NT2/D1 (cell line): Measurements from ENCODE around the gene FAM219B.
"Not testable (repeated sequence)": the region's sequence is repeated elsewhere in the genome, so short reads cannot be mapped to it uniquely, and the experiment has no call there.

Experiments used
- DNase-seq: peaks from one replicate; pipeline ENCODE4 v3.0.0-alpha.2; 2011; ENCODE audit warnings: low read depth, low spot score
- H3K27me3 ChIP-seq: 2 replicates; pipeline ENCODE4 v1.6.0; 2011; ENCODE audit warnings: mild to moderate bottlenecking; ENCODE audit not compliant: insufficient read length, insufficient read depth
- H3K36me3 ChIP-seq: 2 replicates; pipeline ENCODE4 v1.6.1; 2011; ENCODE audit warnings: mild to moderate bottlenecking, low read length, mixed read lengths; ENCODE audit not compliant: insufficient read depth, insufficient read length
- H3K4me1 ChIP-seq: 2 replicates; pipeline ENCODE4 v1.5.1; 2011; ENCODE audit not compliant: insufficient read depth, insufficient read length
- H3K4me3 ChIP-seq: 2 replicates; pipeline ENCODE4 v1.5.1; 2011; ENCODE audit warnings: low read depth; ENCODE audit not compliant: insufficient read length
- H3K9ac ChIP-seq: 2 replicates; pipeline ENCODE4 v1.6.0; 2011; ENCODE audit warnings: low read depth; ENCODE audit not compliant: insufficient read length
- H3K9me3 ChIP-seq: 2 replicates; pipeline ENCODE4 v1.5.1; 2011; ENCODE audit warnings: mild to moderate bottlenecking, low read length; ENCODE audit not compliant: insufficient read depth
- SUZ12 ChIP-seq: IDR thresholded peaks from 2 replicates; pipeline ENCODE4 v1.6.1; 2011; ENCODE audit not compliant: insufficient read length, insufficient read depth; ENCODE audit errors: extremely low read depth
- YY1 ChIP-seq: IDR thresholded peaks from 2 replicates; pipeline ENCODE4 v1.6.1; 2011; ENCODE audit not compliant: insufficient read length, insufficient read depth
- ZNF274 ChIP-seq: IDR thresholded peaks from 2 replicates; pipeline ENCODE4 v1.6.1; 2011; ENCODE audit warnings: mild to moderate bottlenecking, low read depth, low read length

The FAM219B gene

DNA sequence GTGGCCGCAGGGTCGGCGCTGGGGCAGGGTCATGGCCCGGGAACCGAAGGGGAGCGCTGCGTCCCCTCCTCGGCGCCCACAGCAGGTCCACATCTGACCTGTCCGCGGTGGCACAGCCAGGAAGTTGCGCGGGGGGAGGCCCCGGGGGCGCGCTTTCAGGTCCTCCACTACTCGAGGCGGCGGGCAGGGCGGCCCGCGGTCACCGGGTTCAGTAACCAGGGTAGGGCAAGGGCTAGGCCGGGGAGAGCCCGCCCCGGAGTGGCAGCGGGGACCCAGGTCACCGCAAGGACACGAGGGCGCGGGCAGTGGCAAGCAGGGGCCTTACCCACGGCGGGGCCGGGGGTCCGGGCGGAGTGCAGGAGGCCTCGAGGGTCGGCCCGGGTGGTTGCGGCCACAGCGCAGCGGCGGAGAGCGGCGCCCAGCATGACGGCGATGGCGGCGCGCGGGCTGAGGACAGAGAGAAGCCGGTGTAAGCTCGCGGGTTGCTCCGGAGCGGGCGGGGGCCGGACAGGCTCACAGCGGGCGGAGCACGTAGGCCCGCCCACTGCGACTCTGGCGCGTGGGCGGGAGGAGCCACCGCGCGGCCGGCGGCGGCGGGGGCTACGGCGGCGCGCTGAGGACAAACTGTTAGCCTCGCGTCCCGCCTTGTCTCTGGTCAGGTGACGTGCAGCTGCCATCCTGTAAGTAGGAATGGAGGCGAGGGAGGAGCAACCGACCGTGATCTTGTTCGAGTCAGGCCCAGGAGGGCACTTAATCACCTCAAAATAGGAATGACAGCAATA lies 31.1 kb upstream of the FAM219B start, which contains the start of gene COX5A:
Gene COX5A (minus strand): TSS at position 484 of the 782 bp plus-strand sequence. CDS start 59 bp downstream, at position 425.
- Histone ChIP-seq H3K27me3 (no peaks in the 10 kb centered on the region), H3K36me3 (peaks cover 9% of the 10 kb centered on the region), H3K4me3 (peak within 1 kb of the TSS; percentile 93), H3K9ac (peak within 1 kb of the TSS; percentile 96), H3K9me3 (no peaks in the 10 kb centered on the region), H3K4me1 (no peaks in the 10 kb centered on the region)
- no peak for TF ChIP-seq YY1
- TF ChIP-seq SUZ12, result no peak
- TF ChIP-seq ZNF274, result no peak
- DNase-seq, result peak; percentile 93

DNA sequence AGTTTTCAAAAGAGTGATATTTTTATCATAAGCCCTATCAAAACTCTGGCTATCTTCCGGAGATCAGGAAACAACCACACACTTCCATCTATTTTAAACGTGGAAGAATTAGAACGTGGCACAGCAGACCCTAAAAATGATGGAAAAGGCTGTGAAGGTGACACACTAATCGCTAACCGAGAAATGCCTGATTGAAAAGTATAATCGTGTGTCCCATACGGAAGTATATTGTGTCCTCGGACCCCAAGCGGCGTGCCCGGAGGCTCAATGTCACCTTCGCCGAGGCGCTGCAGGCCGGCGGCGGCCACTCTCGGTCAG lies 30.6 kb upstream of the FAM219B start:
- H3K36me3 ChIP-seq, result peaks cover 9% of the 10 kb centered on the region
- H3K4me1 ChIP-seq, result no peaks in the 10 kb centered on the region
- H3K9me3 ChIP-seq, result no peaks in the 10 kb centered on the region

DNA sequence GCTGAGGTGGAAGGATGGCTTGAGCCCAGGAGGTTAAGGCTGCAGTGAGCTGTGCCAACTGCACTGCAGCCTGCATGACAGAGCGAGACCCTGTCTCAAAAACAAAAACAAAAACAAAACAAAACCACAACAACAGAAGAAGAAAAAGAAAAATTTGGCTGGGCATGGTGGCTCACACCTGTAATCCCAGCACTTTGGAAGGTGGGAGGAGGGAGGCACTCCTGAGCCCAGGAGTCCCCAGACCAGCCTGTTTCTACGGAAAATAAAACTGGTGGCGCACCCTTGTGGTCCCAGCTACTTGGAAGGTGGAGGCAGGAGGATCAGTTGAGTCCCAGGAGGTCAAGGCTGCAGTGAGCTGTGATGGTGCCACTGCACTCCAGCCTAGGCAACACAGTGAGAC lies 28.5 kb upstream of the FAM219B start:
- not testable (repeated sequence) for H3K9ac ChIP-seq

More for the DNA sequence above, 30.6 kb upstream of the FAM219B start:
- Histone ChIP-seq H3K4me3 (peak overlapping the region; percentile 93), H3K9ac (peak overlapping the region; percentile 96), H3K27me3 (no peaks in the 10 kb centered on the region)
- no peak for TF ChIP-seq ZNF274
- no peak for TF ChIP-seq YY1
- no peak for TF ChIP-seq SUZ12
- DNase-seq, result no peak

GRCh38 chr15:74933573-74933972 lies 26.9 kb upstream of the FAM219B start:
- no peaks in the 10 kb centered on the region for H3K4me1 ChIP-seq
- H3K36me3 ChIP-seq, result peaks cover 37% of the 10 kb centered on the region

More for the DNA sequence above, 28.5 kb upstream of the FAM219B start:
- H3K27me3 ChIP-seq, H3K9me3 ChIP-seq, H3K4me1 ChIP-seq, H3K4me3 ChIP-seq: not testable (repeated sequence)
- peaks cover 23% of the 10 kb centered on the region for H3K36me3 ChIP-seq
- DNase-seq, result peak; percentile 44

DNA sequence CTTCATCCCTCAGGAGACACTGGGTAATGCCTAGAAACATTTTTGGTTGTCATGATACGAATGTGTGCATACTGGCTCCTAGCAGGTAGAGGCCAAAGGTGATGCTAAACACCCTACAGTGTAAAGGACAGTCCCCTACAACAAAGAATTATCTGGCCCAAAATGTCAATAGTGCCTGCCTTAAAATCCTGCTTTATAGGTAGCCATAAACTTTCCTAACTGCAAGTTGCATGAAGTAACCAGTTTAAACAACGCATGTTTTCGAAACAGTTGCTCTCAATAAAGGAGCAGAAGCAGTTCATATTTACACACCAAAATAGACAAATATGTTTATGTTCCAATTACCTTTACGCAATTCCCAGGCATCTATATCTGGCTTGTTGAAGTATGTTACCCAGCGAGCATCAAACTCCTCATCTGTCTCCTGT lies 22.1 kb upstream of the FAM219B start:
- Histone ChIP-seq H3K4me3 (no peak overlapping the region), H3K36me3 (peaks cover 68% of the 10 kb centered on the region), H3K27me3 (no peaks in the 10 kb centered on the region), H3K9ac (no peak overlapping the region), H3K4me1 (no peaks in the 10 kb centered on the region), H3K9me3 (no peaks in the 10 kb centered on the region)
- no peak for DNase-seq
- no peak for TF ChIP-seq YY1
- no peak for TF ChIP-seq ZNF274
- TF ChIP-seq SUZ12, result no peak

More at GRCh38 chr15:74933573-74933972, 26.9 kb upstream of the FAM219B start:
- Histone ChIP-seq H3K27me3 (no peaks in the 10 kb centered on the region), H3K4me3 (no peak overlapping the region), H3K9me3 (no peaks in the 10 kb centered on the region), H3K9ac (no peak overlapping the region)
- TF ChIP-seq YY1, result no peak
- TF ChIP-seq SUZ12, result no peak
- TF ChIP-seq ZNF274, result no peak
- no peak for DNase-seq

DNA sequence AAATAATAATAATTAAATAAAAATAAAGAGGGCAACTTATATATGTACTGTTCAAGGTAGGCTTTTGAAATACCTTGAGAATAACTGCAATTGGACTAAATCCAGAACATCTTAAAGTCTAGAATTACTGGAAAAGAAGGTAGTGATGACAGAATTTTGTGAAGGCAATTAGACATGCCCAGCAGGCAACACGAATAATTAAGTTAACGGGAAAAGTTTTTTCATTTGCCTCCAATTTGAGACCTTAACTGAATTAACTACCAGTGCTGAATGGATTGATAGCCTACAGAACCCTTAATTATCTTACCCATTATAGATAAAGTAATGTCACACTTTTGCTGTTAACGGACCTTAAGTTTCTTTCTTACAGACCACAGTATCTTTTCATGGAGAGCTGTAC lies 17.9 kb upstream of the FAM219B start:
- peaks cover 79% of the 10 kb centered on the region for H3K36me3 ChIP-seq
- no peak overlapping the region for H3K4me3 ChIP-seq
- no peaks in the 10 kb centered on the region for H3K4me1 ChIP-seq
- no peak overlapping the region for H3K9ac ChIP-seq
- H3K9me3 ChIP-seq, result no peaks in the 10 kb centered on the region
- DNase-seq, result no peak
- H3K27me3 ChIP-seq, result no peaks in the 10 kb centered on the region
- no peak for TF ChIP-seq ZNF274

DNA sequence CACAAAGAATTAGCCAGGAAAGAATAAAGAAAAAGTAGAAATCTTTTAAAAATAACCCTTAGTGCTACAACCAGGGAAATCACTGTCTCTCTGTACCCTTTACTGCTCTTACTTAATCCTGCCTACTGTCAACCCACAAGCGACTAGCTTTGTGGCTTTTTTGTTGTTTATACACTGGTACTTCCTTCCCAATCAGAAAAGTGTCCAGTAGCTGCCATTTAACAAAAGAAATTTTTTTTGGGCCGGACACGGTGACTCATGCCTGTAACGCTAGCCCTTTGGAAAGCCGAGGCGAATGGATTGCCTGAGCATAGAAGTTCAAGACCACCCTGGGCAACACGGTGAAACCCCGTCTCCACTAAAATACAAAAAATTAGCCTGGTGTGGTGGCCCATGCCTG lies 13.8 kb upstream of the FAM219B start:
- H3K9ac ChIP-seq, result no peak overlapping the region
- no peaks in the 10 kb centered on the region for H3K27me3 ChIP-seq
- no peaks in the 10 kb centered on the region for H3K4me1 ChIP-seq
- peaks cover 85% of the 10 kb centered on the region for H3K36me3 ChIP-seq
- H3K4me3 ChIP-seq, result no peak overlapping the region
- DNase-seq, result no peak
- no peak for TF ChIP-seq ZNF274
- no peak for TF ChIP-seq SUZ12
- no peak for TF ChIP-seq YY1
- no peaks in the 10 kb centered on the region for H3K9me3 ChIP-seq

DNA sequence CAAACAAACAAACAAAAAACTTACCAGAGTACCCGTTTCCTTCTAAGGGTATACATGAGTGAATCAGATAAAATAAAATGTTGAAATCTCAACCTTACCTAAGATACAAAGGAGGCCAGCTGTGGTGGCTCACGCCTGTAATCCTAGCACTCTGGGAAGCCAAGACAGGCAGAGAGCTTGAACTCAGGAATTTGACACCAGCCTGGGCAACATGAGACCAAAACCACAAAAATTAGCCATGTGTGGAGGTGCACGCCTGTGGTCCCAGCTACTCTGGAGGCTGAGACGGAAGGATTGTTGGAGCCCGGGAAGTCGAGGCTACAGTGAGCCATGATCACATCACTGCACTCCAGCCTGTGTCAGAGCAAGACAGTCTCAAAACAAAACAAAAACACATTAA lies 11.0 kb upstream of the FAM219B start:
- Histone ChIP-seq H3K27me3 (no peaks in the 10 kb centered on the region), H3K9ac (no peak overlapping the region), H3K36me3 (peaks cover 78% of the 10 kb centered on the region), H3K4me1 (no peaks in the 10 kb centered on the region), H3K9me3 (no peaks in the 10 kb centered on the region), H3K4me3 (no peak overlapping the region)
- TF ChIP-seq YY1 (no peak), SUZ12 (no peak), ZNF274 (no peak)
- DNase-seq, result no peak

DNA sequence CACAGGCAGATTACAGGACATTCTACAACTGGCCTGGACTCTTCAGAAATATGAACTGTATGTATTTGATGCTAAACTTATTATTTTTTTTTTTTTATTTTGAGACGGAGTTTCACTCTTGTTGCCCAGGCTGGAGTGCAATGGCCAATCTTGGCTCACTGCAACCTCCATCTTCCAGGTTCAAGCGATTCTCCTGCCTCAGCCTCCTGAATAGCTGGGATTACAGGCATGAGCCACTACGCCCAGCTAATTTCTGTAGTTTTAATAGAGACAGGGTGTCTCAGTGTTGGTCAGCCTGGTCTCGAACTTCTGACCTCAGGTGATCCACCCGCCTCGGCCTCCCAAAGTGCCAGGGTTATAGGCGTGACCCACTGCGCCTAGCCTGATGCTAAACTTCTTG lies 7.1 kb upstream of the FAM219B start:
- H3K4me1 ChIP-seq, DNase-seq, H3K27me3 ChIP-seq, H3K4me3 ChIP-seq, H3K9ac ChIP-seq, H3K9me3 ChIP-seq: not testable (repeated sequence)
- peaks cover 64% of the 10 kb centered on the region for H3K36me3 ChIP-seq
